ENCODE measurements around the gene TIPARP. TPM values are rescaled to one million over a fixed set of nuclear protein-coding genes. Genes with fewer than 3 reads are reported as not detected.
A peak's percentile ranks its signal among the peaks of the same experiment; 100 is the strongest.

TIPARP gene
- total and polyA plus RNA-seq, 2 donors (not counting 1 experiment from before 2014, with no cell fraction given) = 11.2 to 42.5 TPM

DNA sequence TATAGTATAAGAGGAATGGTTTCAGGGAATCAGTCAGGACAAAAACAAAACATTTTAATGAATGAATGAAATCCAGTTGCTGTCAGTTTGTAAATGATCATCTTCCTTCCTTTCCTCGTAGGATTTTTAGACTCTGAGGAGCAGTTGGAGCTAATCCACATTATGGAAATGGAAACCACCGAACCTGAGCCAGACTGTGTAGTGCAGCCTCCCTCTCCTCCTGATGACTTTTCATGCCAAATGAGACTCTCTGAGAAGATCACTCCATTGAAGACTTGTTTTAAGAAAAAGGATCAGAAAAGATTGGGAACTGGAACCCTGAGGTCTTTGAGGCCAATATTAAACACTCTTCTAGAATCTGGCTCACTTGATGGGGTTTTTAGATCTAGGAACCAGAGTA, 3.1 kb downstream of the TIPARP start:
- no CpG with 5 or more reads among the region's 2 CpGs for WGBS (ENCODE audit: insufficient coverage)
- CTCF ChIA-PET = interaction anchor here (0.8 to 3.3 kb wide), 4 partner anchors 167 to 411 kb away, joined by 3 to 20 read pairs (median 6); no protein-coding TSS in a partner anchor
- Histone ChIP-seq H3K79me2 (ENCODE audit: control insufficient read depth, insufficient read depth, low read length) (peaks cover 73% of the 10 kb centered on the region), H3K9ac (ENCODE audit: low read length) (no peak overlapping the region), H3K4me1 (ENCODE audit: control insufficient read depth in 2 of 2, insufficient read depth in 2 of 2, low read length in 2 of 2) (peaks cover 41 to 50% of the 10 kb centered on the region in 2 donors), H3K4me3 (ENCODE audit: control extremely low read depth in 1 of 5, extremely low read depth in 1 of 5, insufficient read depth in 1 of 5, low read depth in 2 of 5, low read length in 4 of 5) (no peak overlapping the region), H4K20me1 (ENCODE audit: control insufficient read depth, insufficient read depth, low read length, poor library complexity, severe bottlenecking) (peaks cover 74% of the 10 kb centered on the region), H2AFZ (ENCODE audit: insufficient read depth, low read depth, low read length, poor library complexity, severe bottlenecking) (no peak overlapping the region), H3K36me3 (replicated peaks in 1 of 2; ENCODE audit: control extremely low read depth in 1 of 2, control insufficient read depth in 1 of 2, extremely low read depth in 1 of 2, insufficient read depth in 2 of 2, low read length in 1 of 2) (peaks cover 3 to 19% of the 10 kb centered on the region in 2 experiments), H3K4me2 (replicated peaks; ENCODE audit: low read depth, low read length, poor library complexity, severe bottlenecking) (no peak overlapping the region), H3K9me3 (ENCODE audit: control extremely low read depth in 1 of 3, control insufficient read depth in 2 of 3, insufficient read depth in 1 of 3, low read length in 2 of 3) (no peaks in the 10 kb centered on the region), H3K27ac (ENCODE audit: low read length in 2 of 2) (no peak overlapping the region), H3K27me3 (replicated peaks in 1 of 4; ENCODE audit: control extremely low read depth in 1 of 4, control insufficient read depth in 3 of 4, insufficient read depth in 4 of 4, low read length in 3 of 4) (no peaks in the 10 kb centered on the region)
- H3K27ac Mint-ChIP-seq = no peak overlapping the region
- TF ChIP-seq, protein P1, sequence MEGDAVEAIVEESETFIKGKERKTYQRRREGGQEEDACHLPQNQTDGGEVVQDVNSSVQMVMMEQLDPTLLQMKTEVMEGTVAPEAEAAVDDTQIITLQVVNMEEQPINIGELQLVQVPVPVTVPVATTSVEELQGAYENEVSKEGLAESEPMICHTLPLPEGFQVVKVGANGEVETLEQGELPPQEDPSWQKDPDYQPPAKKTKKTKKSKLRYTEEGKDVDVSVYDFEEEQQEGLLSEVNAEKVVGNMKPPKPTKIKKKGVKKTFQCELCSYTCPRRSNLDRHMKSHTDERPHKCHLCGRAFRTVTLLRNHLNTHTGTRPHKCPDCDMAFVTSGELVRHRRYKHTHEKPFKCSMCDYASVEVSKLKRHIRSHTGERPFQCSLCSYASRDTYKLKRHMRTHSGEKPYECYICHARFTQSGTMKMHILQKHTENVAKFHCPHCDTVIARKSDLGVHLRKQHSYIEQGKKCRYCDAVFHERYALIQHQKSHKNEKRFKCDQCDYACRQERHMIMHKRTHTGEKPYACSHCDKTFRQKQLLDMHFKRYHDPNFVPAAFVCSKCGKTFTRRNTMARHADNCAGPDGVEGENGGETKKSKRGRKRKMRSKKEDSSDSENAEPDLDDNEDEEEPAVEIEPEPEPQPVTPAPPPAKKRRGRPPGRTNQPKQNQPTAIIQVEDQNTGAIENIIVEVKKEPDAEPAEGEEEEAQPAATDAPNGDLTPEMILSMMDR (IDR thresholded peaks at IDR 0.05) = no peak
- no peak for TF ChIP-seq EZH2 (IDR thresholded peaks at IDR 0.05; ENCODE audit: borderline replicate concordance, insufficient read depth, low read depth, low read length, poor library complexity, severe bottlenecking)
- POLR2A ChIA-PET = interaction anchor here (1.1 kb wide), 1 partner anchor 132 kb away, joined by 5 read pairs; no protein-coding TSS in a partner anchor
- DNase-seq (no peak), ATAC-seq (ENCODE audit: low read depth) (no peak)
- H3K9me3 Mint-ChIP-seq (ENCODE audit: insufficient read depth) = no peaks in the 10 kb centered on the region
- intact Hi-C loops (cut with micrococcal nuclease) = loop anchor here (2.0 kb wide), 1 partner anchor 19 kb away; no protein-coding TSS in a partner anchor
- no peaks in the 10 kb centered on the region for H3K27me3 Mint-ChIP-seq
- peaks cover 76% of the 10 kb centered on the region for H3K4me1 Mint-ChIP-seq
- peak overlapping the region; percentile 25 for H3K4me3 Mint-ChIP-seq

GRCh38 chr3:156678197-156678596, 3.8 kb downstream of the TIPARP start:
- intact Hi-C loops (cut with micrococcal nuclease) = no loop called here
- H3K27ac ChIP-seq (ENCODE audit: low read length in 2 of 2) = no peak overlapping the region
- H4K20me1 ChIP-seq (ENCODE audit: control insufficient read depth, insufficient read depth, low read length, poor library complexity, severe bottlenecking) = peaks cover 81% of the 10 kb centered on the region
- H3K4me1 ChIP-seq (ENCODE audit: control insufficient read depth in 2 of 2, insufficient read depth in 2 of 2, low read length in 2 of 2) = peaks cover 41 to 48% of the 10 kb centered on the region in 2 donors
- no peak overlapping the region for H3K27ac Mint-ChIP-seq
- ChIA-PET CTCF (interaction anchor here (0.7 to 3.3 kb wide), 6 partner anchors 168 to 465 kb away, joined by 3 to 20 read pairs (median 4); no protein-coding TSS in a partner anchor), POLR2A (no interaction called here)
- no peaks in the 10 kb centered on the region for H3K27me3 ChIP-seq (replicated peaks in 1 of 4; ENCODE audit: control extremely low read depth in 1 of 4, control insufficient read depth in 3 of 4, insufficient read depth in 4 of 4, low read length in 3 of 4)
- DNase-seq (no peak), ATAC-seq (ENCODE audit: low read depth) (no peak)
- no peaks in the 10 kb centered on the region for H3K27me3 Mint-ChIP-seq
- peaks cover 3 to 19% of the 10 kb centered on the region in 2 experiments for H3K36me3 ChIP-seq (replicated peaks in 1 of 2; ENCODE audit: control extremely low read depth in 1 of 2, control insufficient read depth in 1 of 2, extremely low read depth in 1 of 2, insufficient read depth in 2 of 2, low read length in 1 of 2)
- no peak overlapping the region for H3K4me2 ChIP-seq (replicated peaks; ENCODE audit: low read depth, low read length, poor library complexity, severe bottlenecking)
- no peaks in the 10 kb centered on the region for H3K9me3 ChIP-seq (ENCODE audit: control extremely low read depth in 1 of 3, control insufficient read depth in 2 of 3, insufficient read depth in 1 of 3, low read length in 2 of 3)
- H3K4me1 Mint-ChIP-seq = peaks cover 75% of the 10 kb centered on the region
- H3K9me3 Mint-ChIP-seq (ENCODE audit: insufficient read depth) = no peaks in the 10 kb centered on the region
- H2AFZ ChIP-seq (ENCODE audit: insufficient read depth, low read depth, low read length, poor library complexity, severe bottlenecking) = no peak overlapping the region
- peak overlapping the region; percentile 25 for H3K4me3 Mint-ChIP-seq
- no peak overlapping the region for H3K4me3 ChIP-seq (ENCODE audit: control extremely low read depth in 1 of 5, extremely low read depth in 1 of 5, insufficient read depth in 1 of 5, low read depth in 2 of 5, low read length in 4 of 5)
- no peak overlapping the region for H3K9ac ChIP-seq (ENCODE audit: low read length)
- TF ChIP-seq, protein P1 (IDR thresholded peaks at IDR 0.05) = no peak
- TF ChIP-seq EZH2 (IDR thresholded peaks at IDR 0.05; ENCODE audit: borderline replicate concordance, insufficient read depth, low read depth, low read length, poor library complexity, severe bottlenecking) = no peak
- whole genome bisulfite sequencing (ENCODE audit: insufficient coverage) = no CpG with 5 or more reads among the region's 2 CpGs
- H3K79me2 ChIP-seq (ENCODE audit: control insufficient read depth, insufficient read depth, low read length) = peaks cover 80% of the 10 kb centered on the region
